Uterus (tissue), 4 donors: ENCODE measurements around the gene CDH13. TPM values are rescaled to one million over a fixed set of nuclear protein-coding genes. Genes with fewer than 3 reads are reported as not detected.

Experiments used
- DNase-seq, 2 donors: peaks; one replicate each; pipeline ENCODE4 v3.0.0-alpha.2; 2019 to 2020
- H3K27ac ChIP-seq, 2 donors: fragments of 200-600 bp; sonication (generic); 1 replicate in 1 of 2; 2 replicates in 1 of 2; pipeline ENCODE4 v1.5.1; 2016 to 2018
- H3K27me3 ChIP-seq, 2 donors: fragments of 200-600 bp; sonication (generic); one replicate each; pipeline ENCODE4 v1.5.1; 2018 to 2019; ENCODE audit warnings: control low read depth in 1 of 2
- H3K36me3 ChIP-seq, 2 donors: fragments of 200-600 bp; sonication (generic); one replicate each; pipeline ENCODE4 v1.5.1; 2019; ENCODE audit warnings: control low read depth in 1 of 2
- H3K4me1 ChIP-seq, 2 donors: fragments of 200-600 bp; sonication (generic); one replicate each; pipeline ENCODE4 v1.5.1; 2018 to 2019; ENCODE audit warnings: control low read depth in 1 of 2
- H3K4me3 ChIP-seq, 2 donors: fragments of 200-600 bp; sonication (generic); 1 replicate in 1 of 2; 2 replicates in 1 of 2; pipeline ENCODE4 v1.5.1; 2018 to 2019; ENCODE audit warnings: mild to moderate bottlenecking in 1 of 2
- H3K9me3 ChIP-seq, 2 donors: fragments of 200-600 bp; sonication (generic); one replicate each; pipeline ENCODE4 v1.5.1; 2019; ENCODE audit warnings: control low read depth in 1 of 2
- CTCF ChIP-seq, 4 experiments: fragments of 200-600 bp in 2 of 4; fragments of 450-650 bp in 2 of 4; sonication (generic) in 2 of 4; IDR thresholded peaks; one replicate each; pipeline ENCODE4 v1.5.1; 2016 to 2019; ENCODE audit warnings: antibody characterized with exemption in 4 of 4, mild to moderate bottlenecking in 2 of 4, moderate library complexity in 1 of 4
- POLR2A ChIP-seq, 2 donors: fragments of 450-650 bp; IDR thresholded peaks; one replicate each; pipeline ENCODE4 v1.6.1; 2016; ENCODE audit warnings: antibody characterized with exemption in 2 of 2, mild to moderate bottlenecking in 1 of 2, moderate library complexity in 1 of 2
- intact Hi-C: fragments of 100-400 bp; cut with DNase I; formaldehyde crosslinking; loops from one replicate; pipeline ENCODE4 v1.15.1; 2023; ENCODE audit warnings: low total_unique reads
- total RNA-seq, 4 donors: library from RNA; depleted of rRNA in 3 of 4; stranded (reverse); fragments of >200 nt in 3 of 4; gene quantifications; one replicate each; pipeline versions ENCODE4 v1.1.0 to v1.2.4, GENCODE V29; 2014 to 2023
- donor health status: DM: yes; HTN: yes; CAD: no.

CDH13 gene
- total RNA-seq, 4 donors from 2014 or later = 49.1 to 99.4 (median 82.7) TPM

- Histone ChIP-seq H3K4me3 (no peak overlapping the region), H3K27ac (no peak overlapping the region), H3K36me3 (no peaks in the 10 kb centered on the region), H3K9me3 (no peaks in the 10 kb centered on the region), H3K27me3 (no peaks in the 10 kb centered on the region), H3K4me1 (no peaks in the 10 kb centered on the region)
- no peak for TF ChIP-seq CTCF (IDR thresholded peaks at IDR 0.05)
- TF ChIP-seq POLR2A (IDR thresholded peaks at IDR 0.05) = no peak
- no peak for DNase-seq
- intact Hi-C loops = no loop called here
Observed at GRCh38 chr16:82636958-82637357, 10.2 kb downstream of the CDH13 start.

GRCh38 chr16:82638095-82638798 is 11.5 kb downstream of the CDH13 start:
- Histone ChIP-seq H3K4me3 (no peak overlapping the region), H3K36me3 (no peaks in the 10 kb centered on the region), H3K9me3 (no peaks in the 10 kb centered on the region), H3K27ac (no peak overlapping the region), H3K27me3 (no peaks in the 10 kb centered on the region), H3K4me1 (no peaks in the 10 kb centered on the region)
- no peak for TF ChIP-seq POLR2A (IDR thresholded peaks at IDR 0.05)
- TF ChIP-seq CTCF (IDR thresholded peaks at IDR 0.05) = no peak
- intact Hi-C loops = no loop called here
- no peak for DNase-seq

- Histone ChIP-seq H3K27me3 (no peaks in the 10 kb centered on the region), H3K9me3 (no peaks in the 10 kb centered on the region), H3K36me3 (no peaks in the 10 kb centered on the region), H3K27ac (no peak overlapping the region), H3K4me3 (no peak overlapping the region), H3K4me1 (no peaks in the 10 kb centered on the region)
- no peak for TF ChIP-seq POLR2A (IDR thresholded peaks at IDR 0.05)
- TF ChIP-seq CTCF (IDR thresholded peaks at IDR 0.05) = no peak
- intact Hi-C loops = no loop called here
- no peak for DNase-seq
Observed at GRCh38 chr16:82639263-82639662, 12.5 kb downstream of the CDH13 start.

- Histone ChIP-seq H3K4me3 (no peak overlapping the region), H3K36me3 (no peaks in the 10 kb centered on the region), H3K27ac (no peak overlapping the region), H3K27me3 (no peaks in the 10 kb centered on the region), H3K4me1 (no peaks in the 10 kb centered on the region), H3K9me3 (no peaks in the 10 kb centered on the region)
- intact Hi-C loops = no loop called here
- peak; percentile 32 to 35 for DNase-seq
- TF ChIP-seq POLR2A (IDR thresholded peaks at IDR 0.05) (no peak), CTCF (IDR thresholded peaks at IDR 0.05) (peak; percentile 40 to 57 (median 44))
Observed at GRCh38 chr16:82639666-82640336, 13.0 kb downstream of the CDH13 start.

- Histone ChIP-seq H3K36me3 (no peaks in the 10 kb centered on the region), H3K27me3 (no peaks in the 10 kb centered on the region), H3K9me3 (no peaks in the 10 kb centered on the region), H3K4me1 (no peaks in the 10 kb centered on the region), H3K27ac (no peak overlapping the region), H3K4me3 (no peak overlapping the region)
- DNase-seq = no peak
- TF ChIP-seq CTCF (IDR thresholded peaks at IDR 0.05) = no peak
- TF ChIP-seq POLR2A (IDR thresholded peaks at IDR 0.05) = no peak
- intact Hi-C loops = no loop called here
Observed at GRCh38 chr16:82641336-82641984, 14.7 kb downstream of the CDH13 start.
